Stromal cell of bone marrow (primary cell): ENCODE measurements around the gene OR8G1.
"Not testable (repeated sequence)": the region's sequence is repeated elsewhere in the genome, so short reads cannot be mapped to it uniquely, and the experiment has no call there.

Source experiments
- DNase-seq: peaks from one replicate; pipeline ENCODE4 v3.0.0-alpha.2; 2012; ENCODE audit warnings: low read depth

OR8G1 gene

GRCh38 chr11:124238512-124238911 lies 2.4 kb upstream of the OR8G1 start:
- DNase-seq: no peak

GRCh38 chr11:124249869-124250268 lies 9.0 kb downstream of the OR8G1 start:
- not testable (repeated sequence) for DNase-seq

GRCh38 chr11:124256076-124256475 lies 15.2 kb downstream of the OR8G1 start, which contains the start of gene OR8G5:
TSS of gene OR8G5 (plus strand) at chr11:124256376. CDS start at chr11:124264932, 8,556 bp downstream.
- no peak for DNase-seq

- not testable (repeated sequence) for DNase-seq
Observed at GRCh38 chr11:124265041-124265440, 24.1 kb downstream of the OR8G1 start.

- DNase-seq: not testable (repeated sequence)
Observed at GRCh38 chr11:124270886-124271285, 30.0 kb downstream of the OR8G1 start.

- DNase-seq: no peak
Observed at GRCh38 chr11:124274000-124274399, 33.1 kb downstream of the OR8G1 start.

GRCh38 chr11:124276081-124276480 lies 35.2 kb downstream of the OR8G1 start:
- DNase-seq: peak; percentile 1

GRCh38 chr11:124277207-124277606 lies 36.3 kb downstream of the OR8G1 start:
- DNase-seq: no peak

GRCh38 chr11:124277804-124278203 lies 36.9 kb downstream of the OR8G1 start:
- DNase-seq: no peak

GRCh38 chr11:124278261-124278660 lies 37.4 kb downstream of the OR8G1 start:
- no peak for DNase-seq

GRCh38 chr11:124285610-124286344 lies 44.9 kb downstream of the OR8G1 start:
- no peak for DNase-seq

GRCh38 chr11:124294687-124295086 lies 53.8 kb downstream of the OR8G1 start:
- DNase-seq: no peak

GRCh38 chr11:124296016-124296415 lies 55.1 kb downstream of the OR8G1 start:
- no peak for DNase-seq

- DNase-seq: no peak
Observed at GRCh38 chr11:124297921-124298320, 57.0 kb downstream of the OR8G1 start.

GRCh38 chr11:124301548-124301947 lies 60.7 kb downstream of the OR8G1 start:
- peak; percentile 64 for DNase-seq

- DNase-seq: no peak
Observed at GRCh38 chr11:124302347-124303125, 61.6 kb downstream of the OR8G1 start.
